Cardiac ventricle fibroblast (primary cell): Measurements from ENCODE around the gene CCNT2. TPM values are rescaled to one million over a fixed set of nuclear protein-coding genes. Genes with fewer than 3 reads are reported as not detected.

Experiments used
- total RNA-seq: library from RNA; depleted of rRNA; stranded (reverse); fragments of >200 nt; gene quantifications from 2 replicates; pipeline ENCODE4 v1.2.3, GENCODE V29; 2015

The CCNT2 gene
- 8.4 and 19.9 TPM in 2 replicates for total RNA-seq

DNA sequence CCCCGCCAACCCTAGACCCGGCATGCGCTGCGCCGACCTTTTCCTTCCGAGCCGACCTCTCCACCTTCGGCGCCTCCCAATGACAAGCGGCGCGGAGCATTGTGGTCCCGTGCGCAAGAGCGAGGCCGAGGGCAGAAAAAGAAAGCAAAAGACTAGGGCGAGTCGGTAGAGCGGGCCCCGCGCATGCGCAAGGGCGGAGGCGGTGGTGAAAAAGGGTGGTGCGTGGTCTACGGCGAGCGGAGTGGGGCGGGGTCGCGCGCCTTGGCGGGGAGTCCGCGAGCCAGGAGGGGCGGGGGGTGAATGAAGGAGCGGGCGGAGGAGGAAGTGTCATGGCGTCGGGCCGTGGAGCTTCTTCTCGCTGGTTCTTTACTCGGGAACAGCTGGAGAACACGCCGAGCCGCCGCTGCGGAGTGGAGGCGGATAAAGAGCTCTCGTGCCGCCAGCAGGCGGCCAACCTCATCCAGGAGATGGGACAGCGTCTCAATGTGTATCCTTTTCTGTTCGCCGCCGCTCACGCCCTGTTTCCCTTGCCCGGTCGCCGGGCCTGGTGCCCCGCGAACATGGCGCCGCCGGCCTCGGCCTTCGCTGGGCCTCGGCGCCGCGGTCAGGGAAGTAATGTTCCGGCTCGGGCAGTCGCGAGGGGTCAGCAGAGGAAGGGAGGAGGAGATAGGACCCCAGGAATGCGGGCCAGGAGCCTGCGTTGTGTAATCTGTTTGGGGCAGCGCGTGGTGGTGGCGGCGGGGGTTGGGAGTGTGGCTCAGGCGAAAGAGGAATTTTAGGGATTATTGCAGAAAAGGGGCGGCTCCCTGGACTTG is at the start of gene CCNT2:
TSS of gene CCNT2 (plus strand) at position 297 of the 815 bp plus-strand sequence. CDS start at position 330, 33 bp downstream.

Other genes starting within 250 kb of the CCNT2 start
- 0.06 TPM in 1 of 2 replicates, not detected in the other for gene TMEM163, start 199.8 kb upstream of the CCNT2 start, total RNA-seq
- not detected in 2 replicates for gene ACMSD, start 80.2 kb upstream of the CCNT2 start, total RNA-seq
- gene MAP3K19, start 128.6 kb downstream of the CCNT2 start, total RNA-seq: not detected in 2 replicates
- 32.8 and 36.5 TPM in 2 replicates for gene RAB3GAP1, start 133.5 kb downstream of the CCNT2 start, total RNA-seq